Measurements from ENCODE around the gene PPIF.
A peak's percentile ranks its signal among the peaks of the same experiment; 100 is the strongest.

The PPIF gene

GRCh38 chr10:79387974-79388850, 40.9 kb downstream of the PPIF start:
- DNase-seq (ENCODE audit: low read depth in 1 of 2, low spot score in 1 of 2) = no peak
- H3K27me3 ChIP-seq (ENCODE audit: insufficient read depth, poor library complexity, severe bottlenecking) = no peaks in the 10 kb centered on the region
- TF ChIP-seq CTCF (IDR thresholded peaks at IDR 0.05; ENCODE audit: insufficient read depth, low read length) (no peak), SPI1 (IDR thresholded peaks at IDR 0.05; ENCODE audit: borderline replicate concordance, low read depth) (no peak), REST (IDR thresholded peaks at IDR 0.05; ENCODE audit: insufficient replicate concordance, low read depth) (no peak), POLR2AphosphoS5 (IDR thresholded peaks at IDR 0.05; ENCODE audit: low read depth) (no peak), GABPA (IDR thresholded peaks at IDR 0.05; ENCODE audit: low read depth) (no peak)
- no peak overlapping the region for H3K27ac ChIP-seq (replicated peaks)
- no peak overlapping the region for H3K4me3 ChIP-seq (replicated peaks; ENCODE audit: insufficient read depth, low read length)

- TF ChIP-seq POLR2AphosphoS5 (IDR thresholded peaks at IDR 0.05; ENCODE audit: low read depth) (no peak), REST (IDR thresholded peaks at IDR 0.05; ENCODE audit: insufficient replicate concordance, low read depth) (no peak), GABPA (IDR thresholded peaks at IDR 0.05; ENCODE audit: low read depth) (no peak), CTCF (IDR thresholded peaks at IDR 0.05; ENCODE audit: insufficient read depth, low read length) (no peak), SPI1 (IDR thresholded peaks at IDR 0.05; ENCODE audit: borderline replicate concordance, low read depth) (no peak)
- Histone ChIP-seq H3K27me3 (ENCODE audit: insufficient read depth, poor library complexity, severe bottlenecking) (no peaks in the 10 kb centered on the region), H3K4me3 (replicated peaks; ENCODE audit: insufficient read depth, low read length) (no peak overlapping the region), H3K27ac (replicated peaks) (no peak overlapping the region)
- no peak for DNase-seq (ENCODE audit: low read depth in 1 of 2, low spot score in 1 of 2)
Observed at GRCh38 chr10:79390057-79390456, 42.8 kb downstream of the PPIF start.

GRCh38 chr10:79390551-79391229, 43.4 kb downstream of the PPIF start:
- peak; percentile 27 to 74 for DNase-seq (ENCODE audit: low read depth in 1 of 2, low spot score in 1 of 2)
- no peaks in the 10 kb centered on the region for H3K27me3 ChIP-seq (ENCODE audit: insufficient read depth, poor library complexity, severe bottlenecking)
- peak; percentile 85 for TF ChIP-seq POLR2AphosphoS5 (IDR thresholded peaks at IDR 0.05; ENCODE audit: low read depth)
- no peak for TF ChIP-seq CTCF (IDR thresholded peaks at IDR 0.05; ENCODE audit: insufficient read depth, low read length)
- TF ChIP-seq SPI1 (IDR thresholded peaks at IDR 0.05; ENCODE audit: borderline replicate concordance, low read depth) = peak; percentile 85
- no peak for TF ChIP-seq REST (IDR thresholded peaks at IDR 0.05; ENCODE audit: insufficient replicate concordance, low read depth)
- no peak for TF ChIP-seq GABPA (IDR thresholded peaks at IDR 0.05; ENCODE audit: low read depth)
- peak overlapping the region; percentile 35; the same call in 1 of the 2 replicates for H3K27ac ChIP-seq (replicated peaks)
- no peak overlapping the region for H3K4me3 ChIP-seq (replicated peaks; ENCODE audit: insufficient read depth, low read length)

Measured in HL-60 (cell line).